ENCODE results near the gene SEC14L2. TPM values are rescaled to one million over a fixed set of nuclear protein-coding genes. Genes with fewer than 3 reads are reported as not detected.
A peak's percentile ranks its signal among the peaks of the same experiment; 100 is the strongest.

The SEC14L2 gene
- total RNA-seq, 1 experiment from 2014 or later = 9.4 TPM

DNA sequence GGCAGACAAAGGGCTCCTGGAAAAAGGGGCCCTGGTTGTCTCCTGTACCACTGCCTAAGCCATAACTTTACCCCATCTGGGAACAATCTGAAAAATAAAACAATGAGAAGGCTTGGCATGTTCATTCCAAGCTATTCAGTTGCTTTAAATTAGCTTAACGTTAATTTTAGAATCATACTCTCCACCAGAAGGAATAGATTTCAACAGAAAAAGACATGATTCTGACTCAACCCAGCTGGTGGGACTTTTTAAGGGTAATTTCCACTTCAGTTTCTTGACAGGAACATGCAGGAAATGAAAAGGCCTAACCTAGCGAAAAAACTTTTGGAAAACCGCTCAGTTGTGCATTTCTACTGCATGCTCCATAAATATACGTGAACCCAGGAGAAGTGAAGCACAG, 48.0 kb upstream of the SEC14L2 start:
- Histone ChIP-seq H3K36me3 (ENCODE audit: control insufficient read depth, insufficient read depth, low read length) (peaks cover 4% of the 10 kb centered on the region), H3K4me3 (ENCODE audit: low read depth, low read length) (no peak overlapping the region), H3K9me3 (no peaks in the 10 kb centered on the region), H3K4me1 (peaks cover 19% of the 10 kb centered on the region), H3K27me3 (replicated peaks; ENCODE audit: control insufficient read depth, insufficient read depth, low read length) (no peaks in the 10 kb centered on the region)
- ChIA-PET CTCF (no interaction called here), POLR2A (no interaction called here)
- Mint-ChIP-seq H3K9me3 (ENCODE audit: unreplicated experiment) (no peaks in the 10 kb centered on the region), H3K36me3 (ENCODE audit: insufficient read depth, unreplicated experiment) (peaks cover 64% of the 10 kb centered on the region), H3K27ac (ENCODE audit: unreplicated experiment) (no peak overlapping the region), H3K4me1 (ENCODE audit: low read depth, unreplicated experiment) (peaks cover 17% of the 10 kb centered on the region), H3K4me3 (ENCODE audit: unreplicated experiment) (no peak overlapping the region), H3K27me3 (ENCODE audit: insufficient read depth, unreplicated experiment) (no peaks in the 10 kb centered on the region)
- TF ChIP-seq CTCF (IDR thresholded peaks at IDR 0.05; ENCODE audit: insufficient read depth in 1 of 2, low read depth in 1 of 2, low read length in 1 of 2, severe bottlenecking in 1 of 2, unreplicated experiment in 1 of 2) = no peak
- no peak for DNase-seq
- no TSS peak for BruUV-seq (replicated peaks)
- intact Hi-C loops (cut with micrococcal nuclease; ENCODE audit: unreplicated experiment) = no loop called here

DNA sequence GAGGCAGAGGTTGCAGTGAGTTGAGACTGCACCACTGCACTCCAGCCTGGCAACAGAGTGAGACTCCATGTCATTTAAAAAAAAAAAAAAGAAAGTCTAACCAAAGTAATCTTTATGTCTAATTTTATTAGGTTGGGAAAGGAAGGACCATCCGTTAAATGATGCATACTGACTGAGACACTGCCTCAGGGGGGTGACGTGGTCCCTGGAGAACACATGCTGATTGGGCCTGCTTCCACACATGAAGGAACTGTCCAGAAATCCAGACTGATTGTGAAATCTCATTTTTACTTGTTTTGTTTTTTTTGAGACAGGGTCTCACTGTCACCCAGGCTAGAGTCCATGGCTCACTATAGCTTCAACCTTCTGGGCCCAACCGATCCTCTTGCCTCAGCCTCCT, 45.6 kb upstream of the SEC14L2 start:
- CTCF ChIA-PET = no interaction called here
- Histone ChIP-seq H3K9me3 (no peaks in the 10 kb centered on the region), H3K27me3 (replicated peaks; ENCODE audit: control insufficient read depth, insufficient read depth, low read length) (no peaks in the 10 kb centered on the region), H3K4me3 (ENCODE audit: low read depth, low read length) (no peak overlapping the region), H3K36me3 (ENCODE audit: control insufficient read depth, insufficient read depth, low read length) (peaks cover 2% of the 10 kb centered on the region), H3K4me1 (peaks cover 38% of the 10 kb centered on the region)
- Mint-ChIP-seq H3K27ac (ENCODE audit: unreplicated experiment) (peak overlapping the region; percentile 70), H3K9me3 (ENCODE audit: unreplicated experiment) (no peaks in the 10 kb centered on the region), H3K4me1 (ENCODE audit: low read depth, unreplicated experiment) (peaks cover 35% of the 10 kb centered on the region), H3K27me3 (ENCODE audit: insufficient read depth, unreplicated experiment) (no peaks in the 10 kb centered on the region), H3K4me3 (ENCODE audit: unreplicated experiment) (peak overlapping the region; percentile 51), H3K36me3 (ENCODE audit: insufficient read depth, unreplicated experiment) (peaks cover 43% of the 10 kb centered on the region)
- POLR2A ChIA-PET = no interaction called here
- intact Hi-C loops (cut with micrococcal nuclease; ENCODE audit: unreplicated experiment) = loop anchor here (5.0 kb wide), 1 partner anchor 64 kb away; the partner anchor contains the start of gene CASTOR1
- DNase-seq = no peak
- no TSS peak for BruUV-seq (replicated peaks)
- TF ChIP-seq CTCF (IDR thresholded peaks at IDR 0.05; ENCODE audit: insufficient read depth in 1 of 2, low read depth in 1 of 2, low read length in 1 of 2, severe bottlenecking in 1 of 2, unreplicated experiment in 1 of 2) = no peak

DNA sequence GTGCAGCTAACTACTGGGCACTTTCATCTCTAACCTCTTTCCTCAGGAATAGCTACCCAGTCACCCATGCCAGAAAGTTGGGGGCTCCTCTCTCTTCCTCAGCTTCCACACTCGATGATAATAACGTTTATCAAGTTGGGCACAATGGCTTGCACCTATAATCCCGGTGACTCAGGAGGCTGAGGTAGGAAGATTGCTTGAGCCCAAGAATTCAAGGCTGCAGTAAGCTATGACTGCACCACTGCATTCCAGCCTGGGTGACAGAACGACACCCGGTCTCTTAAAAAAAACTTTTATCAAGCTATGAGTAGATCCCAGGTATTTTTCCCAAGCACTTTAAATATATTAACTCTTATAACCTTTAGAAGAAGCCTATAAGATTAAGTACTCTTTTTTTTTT, 42.2 kb upstream of the SEC14L2 start:
- peak overlapping the region; percentile 38 for H3K4me3 Mint-ChIP-seq (ENCODE audit: unreplicated experiment)
- no peak for TF ChIP-seq CTCF (IDR thresholded peaks at IDR 0.05; ENCODE audit: insufficient read depth in 1 of 2, low read depth in 1 of 2, low read length in 1 of 2, severe bottlenecking in 1 of 2, unreplicated experiment in 1 of 2)
- ChIA-PET POLR2A (interaction anchor here (0.7 kb wide), 1 partner anchor 14 kb away, joined by 3 read pairs; no protein-coding TSS in a partner anchor), CTCF (no interaction called here)
- H3K27me3 Mint-ChIP-seq (ENCODE audit: insufficient read depth, unreplicated experiment) = no peaks in the 10 kb centered on the region
- H3K4me1 Mint-ChIP-seq (ENCODE audit: low read depth, unreplicated experiment) = peaks cover 39% of the 10 kb centered on the region
- peaks cover 38% of the 10 kb centered on the region for H3K4me1 ChIP-seq
- no peaks in the 10 kb centered on the region for H3K9me3 ChIP-seq
- intact Hi-C loops (cut with micrococcal nuclease; ENCODE audit: unreplicated experiment) = loop anchor here (5.0 kb wide), 1 partner anchor 67 kb away; the partner anchor contains the start of gene CASTOR1
- peak overlapping the region; percentile 76 for H3K27ac Mint-ChIP-seq (ENCODE audit: unreplicated experiment)
- peaks cover 2% of the 10 kb centered on the region for H3K36me3 ChIP-seq (ENCODE audit: control insufficient read depth, insufficient read depth, low read length)
- H3K27me3 ChIP-seq (replicated peaks; ENCODE audit: control insufficient read depth, insufficient read depth, low read length) = no peaks in the 10 kb centered on the region
- DNase-seq = no peak
- peaks cover 40% of the 10 kb centered on the region for H3K36me3 Mint-ChIP-seq (ENCODE audit: insufficient read depth, unreplicated experiment)
- no TSS peak for BruUV-seq (replicated peaks)
- H3K4me3 ChIP-seq (ENCODE audit: low read depth, low read length) = no peak overlapping the region
- H3K9me3 Mint-ChIP-seq (ENCODE audit: unreplicated experiment) = no peaks in the 10 kb centered on the region

All from Caco-2 (cell line).